ACHN (cell line): ENCODE measurements around the gene CERS5.
"Not testable (repeated sequence)": the region's sequence is repeated elsewhere in the genome, so short reads cannot be mapped to it uniquely, and the experiment has no call there.

Source experiments
- DNase-seq: peaks from one replicate; pipeline ENCODE4 v3.0.0-alpha.2; 2015
- in situ Hi-C: cut with HindIII; loops from 2 replicates; pipeline ENCODE4 v1.10.0; 2017; ENCODE audit warnings: low sequenced_read_pairs, low pct_ligation_motif_present, low pct_unique_long_range_greater_than_20kb

The CERS5 gene

GRCh38 chr12:50188875-50189575 lies 21.9 kb upstream of the CERS5 start:
- no peak for DNase-seq
- in situ Hi-C loops: no loop called here

- DNase-seq: no peak
- in situ Hi-C loops: no loop called here
Measured at GRCh38 chr12:50188241-50188781, 21.1 kb upstream of the CERS5 start.

GRCh38 chr12:50187084-50187900 lies 20.1 kb upstream of the CERS5 start:
- in situ Hi-C loops: no loop called here
- no peak for DNase-seq

DNA sequence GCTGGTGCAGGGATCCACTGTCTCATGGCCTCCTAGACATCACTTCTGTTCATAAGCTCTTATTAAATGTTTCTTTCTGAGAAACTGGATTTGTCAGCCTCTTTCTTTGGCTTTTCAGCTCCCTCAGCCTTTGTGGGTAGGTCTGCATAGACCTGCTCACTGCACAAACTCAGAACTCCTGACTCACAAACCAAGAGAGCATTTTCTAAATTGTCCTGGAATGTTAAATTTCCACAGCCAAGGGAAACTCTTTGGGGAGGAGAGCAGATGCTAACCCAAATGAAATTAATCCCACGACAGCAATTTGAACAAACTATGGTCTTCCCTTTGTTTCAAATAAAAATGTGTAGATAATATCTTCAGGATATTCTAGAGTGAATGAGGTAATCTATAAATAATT lies 19.5 kb upstream of the CERS5 start:
- in situ Hi-C loops: no loop called here
- no peak for DNase-seq

GRCh38 chr12:50185970-50186663 lies 18.9 kb upstream of the CERS5 start:
- in situ Hi-C loops: no loop called here
- no peak for DNase-seq

DNA sequence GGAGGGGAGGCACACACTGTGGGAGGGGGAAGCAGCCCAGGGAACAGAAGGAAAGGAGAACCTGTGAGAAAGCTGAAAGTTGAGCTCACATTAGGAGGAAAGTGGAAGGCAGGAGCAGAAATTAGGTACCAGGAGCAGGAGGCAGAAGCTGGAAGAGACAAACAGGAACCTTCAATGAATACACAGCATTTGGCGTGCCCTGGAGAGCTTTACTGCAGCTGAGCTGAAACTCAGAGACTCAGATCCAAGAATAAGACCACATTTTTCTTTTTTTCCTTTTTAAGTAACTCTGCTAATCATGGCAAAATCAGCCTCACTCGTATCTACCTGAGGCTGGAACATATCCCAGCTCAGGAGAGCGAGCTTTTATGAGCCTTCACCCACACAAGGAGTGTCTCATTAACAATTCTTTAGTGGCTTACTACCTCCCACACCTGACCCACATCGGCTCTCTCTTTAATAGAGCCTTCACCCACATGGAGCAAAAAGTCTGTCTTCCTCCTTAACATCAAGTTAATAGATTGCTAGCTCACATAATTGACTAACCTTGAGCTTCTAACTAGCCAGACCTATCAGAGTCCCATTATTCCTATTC lies 18.2 kb upstream of the CERS5 start:
- no peak for DNase-seq
- in situ Hi-C loops: no loop called here

GRCh38 chr12:50184261-50184660 lies 17.1 kb upstream of the CERS5 start:
- DNase-seq: no peak
- in situ Hi-C loops: no loop called here

- in situ Hi-C loops: no loop called here
- peak; percentile 42 for DNase-seq
Measured at GRCh38 chr12:50182461-50182860, 15.3 kb upstream of the CERS5 start.

DNA sequence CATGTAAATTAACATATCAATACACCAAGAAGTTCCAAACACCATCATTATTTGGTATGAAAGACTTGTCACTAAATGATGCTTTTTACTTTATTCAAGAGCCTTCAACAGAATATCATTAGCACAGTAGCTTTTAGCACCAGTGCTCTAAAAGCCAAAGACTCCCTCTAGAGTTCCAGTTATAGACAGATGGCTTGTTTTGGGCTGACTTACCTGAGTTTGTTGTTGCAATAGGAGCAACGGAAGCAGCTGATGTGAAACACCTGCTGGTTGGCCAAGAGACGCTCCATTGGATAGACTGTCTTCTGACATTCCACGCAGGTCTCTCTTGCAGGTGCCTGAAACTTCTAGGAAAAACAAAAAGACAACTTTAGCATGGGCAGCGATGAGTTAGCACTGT lies 14.5 kb upstream of the CERS5 start:
- no peak for DNase-seq
- in situ Hi-C loops: no loop called here

- DNase-seq: no peak
- in situ Hi-C loops: no loop called here
Measured at GRCh38 chr12:50175716-50176026, 8.5 kb upstream of the CERS5 start.

- in situ Hi-C loops: no loop called here
- peak; percentile 88 for DNase-seq
Measured at GRCh38 chr12:50174971-50175715, 8.0 kb upstream of the CERS5 start.

GRCh38 chr12:50166799-50167048 lies 445 bp downstream of the CERS5 start:
- in situ Hi-C loops: no loop called here
- no peak for DNase-seq

GRCh38 chr12:50164963-50165362 lies 2.2 kb downstream of the CERS5 start:
- in situ Hi-C loops: no loop called here
- DNase-seq: no peak

DNA sequence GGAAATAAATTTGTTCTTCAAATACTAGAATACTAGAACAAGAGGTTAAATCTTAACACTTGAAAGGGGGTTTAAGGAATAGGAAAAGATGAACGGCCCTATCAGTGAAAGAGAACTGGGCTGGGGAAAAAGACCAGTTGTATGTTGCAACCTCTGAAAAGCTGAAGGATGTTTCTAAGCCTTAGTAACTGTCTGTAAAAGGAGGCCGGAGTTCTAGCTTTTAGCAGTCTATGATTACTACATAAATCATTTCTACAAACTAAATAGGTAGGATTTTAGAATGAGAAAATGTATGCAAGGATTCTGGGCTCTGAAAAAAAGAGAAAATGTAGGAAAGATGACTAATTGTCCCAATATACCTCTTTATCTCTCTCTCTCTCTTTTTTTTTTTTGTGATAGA lies 4.9 kb downstream of the CERS5 start:
- in situ Hi-C loops: no loop called here
- DNase-seq: no peak

DNA sequence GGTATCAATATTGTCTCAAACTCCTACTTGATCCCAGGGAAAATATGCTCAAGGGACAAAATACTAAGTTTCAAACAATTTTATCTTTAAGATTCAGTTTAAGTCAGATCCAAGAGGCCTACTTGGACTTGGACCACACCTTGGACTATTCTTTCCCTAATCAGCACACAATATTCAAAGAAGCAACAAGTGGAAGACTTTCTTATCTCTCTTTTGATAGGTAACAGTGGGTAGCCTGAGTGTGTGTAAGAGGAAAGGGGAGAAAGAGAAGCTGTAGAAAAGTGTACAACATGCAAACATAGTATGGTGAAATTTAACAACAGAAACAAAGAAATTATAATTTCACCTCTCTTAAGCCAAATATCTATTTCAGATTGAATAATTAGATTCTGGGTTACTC lies 6.5 kb downstream of the CERS5 start:
- no peak for DNase-seq
- in situ Hi-C loops: no loop called here

DNA sequence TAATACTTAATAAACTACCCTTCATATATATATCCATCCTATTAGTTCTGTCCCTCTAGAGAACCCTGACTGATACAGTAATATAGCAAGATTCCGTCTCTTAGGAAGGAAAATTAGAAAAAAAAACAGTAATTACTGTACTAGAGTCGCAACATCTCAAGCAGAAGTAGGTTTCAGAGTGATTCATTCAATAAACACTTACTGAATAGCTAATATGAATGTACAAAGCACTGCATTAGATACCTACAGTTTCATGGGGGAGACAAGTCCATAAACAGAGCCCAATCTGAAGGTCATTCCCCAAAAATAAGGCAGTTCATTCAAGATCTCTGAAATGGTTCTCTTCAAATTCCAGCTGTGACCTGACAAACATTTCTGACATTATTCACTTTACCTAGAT lies 9.9 kb downstream of the CERS5 start:
- no peak for DNase-seq
- in situ Hi-C loops: no loop called here

- in situ Hi-C loops: no loop called here
- no peak for DNase-seq
Measured at GRCh38 chr12:50156641-50157040, 10.5 kb downstream of the CERS5 start.

DNA sequence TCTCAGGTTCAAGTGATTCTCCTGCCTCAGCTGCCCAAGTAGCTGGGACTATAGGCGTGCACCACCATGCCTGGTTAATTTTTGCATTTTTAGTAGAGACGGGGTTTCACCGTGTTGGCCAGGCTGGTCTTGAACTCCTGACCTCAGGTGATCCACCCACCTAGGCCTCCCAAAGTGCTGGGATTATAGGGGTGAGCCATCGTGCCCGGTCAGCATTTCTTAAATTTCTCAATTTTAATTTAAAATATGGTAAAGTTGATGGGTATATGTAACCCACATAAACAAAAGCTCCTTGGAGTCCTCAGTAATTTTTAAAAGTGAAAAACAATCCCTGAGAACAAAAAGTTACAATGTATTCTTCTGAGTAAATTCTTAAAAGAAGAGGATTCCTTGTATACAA lies 12.2 kb downstream of the CERS5 start:
- in situ Hi-C loops, DNase-seq: not testable (repeated sequence)
